Hepatic stellate cell (primary cell): ENCODE data around the gene TAAR8.
"Not testable (repeated sequence)": the region's sequence is repeated elsewhere in the genome, so short reads cannot be mapped to it uniquely, and the experiment has no call there.

Source experiments
- DNase-seq: peaks from one replicate; pipeline ENCODE4 v3.0.0; 2011; ENCODE audit warnings: low spot score

TAAR8 gene

GRCh38 chr6:132552372-132552771 is at the start of gene TAAR8:
Gene TAAR8, plus strand, starts transcription at chr6:132552672. Its CDS starts 21 bp downstream, at chr6:132552693.
- no peak for DNase-seq

- DNase-seq = no peak
Observed at GRCh38 chr6:132504757-132505156, 47.7 kb upstream of the TAAR8 start.

GRCh38 chr6:132505158-132505557 is 47.3 kb upstream of the TAAR8 start:
- no peak for DNase-seq

DNA sequence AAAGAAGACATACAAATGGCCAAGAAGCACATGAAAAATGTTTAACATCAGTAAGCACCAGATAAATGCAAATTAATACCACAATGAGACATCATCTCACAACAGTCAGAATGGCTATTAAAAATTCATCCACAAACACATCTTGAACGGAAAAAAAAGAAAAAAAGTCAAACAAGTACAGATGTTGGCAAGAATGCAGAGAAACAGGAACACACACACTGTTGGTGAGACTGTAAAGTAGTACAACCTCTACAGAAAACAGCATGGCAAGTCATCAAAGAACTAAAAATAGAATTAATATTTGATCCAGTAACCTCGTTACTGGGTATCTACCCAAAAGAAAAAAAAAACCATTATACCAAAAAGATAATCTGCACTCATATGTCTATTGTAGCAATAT is 46.0 kb upstream of the TAAR8 start:
- no peak for DNase-seq

GRCh38 chr6:132506869-132507808 is 45.3 kb upstream of the TAAR8 start:
- DNase-seq = no peak

DNA sequence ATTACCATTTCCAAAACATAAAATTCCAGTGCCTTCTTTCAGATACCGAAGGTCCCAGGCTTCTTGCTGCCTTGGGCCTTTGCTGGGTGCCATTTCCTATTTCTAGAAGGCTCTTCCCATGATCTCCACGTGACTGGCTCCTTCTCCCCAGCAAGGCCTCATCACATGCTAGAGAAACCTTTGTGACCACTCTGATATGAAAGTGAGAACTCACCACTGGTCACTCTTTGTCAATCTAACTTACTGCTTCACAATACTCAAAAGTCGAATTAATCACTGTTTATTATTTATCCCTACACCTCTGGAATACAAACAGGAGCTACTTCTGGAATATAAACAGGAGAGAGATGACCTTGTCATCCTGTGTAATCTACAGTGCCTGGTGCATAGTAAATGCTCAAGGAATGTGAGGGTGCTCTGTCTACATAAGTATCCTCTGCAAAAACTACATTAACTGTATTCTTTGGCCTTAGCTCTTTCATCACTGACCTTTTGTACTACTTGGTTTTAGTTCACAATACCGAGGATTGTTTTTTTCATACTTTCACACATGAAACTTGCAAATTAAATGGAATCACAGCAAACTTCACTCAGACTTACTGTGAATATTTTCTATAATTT is 41.2 kb upstream of the TAAR8 start:
- no peak for DNase-seq

DNA sequence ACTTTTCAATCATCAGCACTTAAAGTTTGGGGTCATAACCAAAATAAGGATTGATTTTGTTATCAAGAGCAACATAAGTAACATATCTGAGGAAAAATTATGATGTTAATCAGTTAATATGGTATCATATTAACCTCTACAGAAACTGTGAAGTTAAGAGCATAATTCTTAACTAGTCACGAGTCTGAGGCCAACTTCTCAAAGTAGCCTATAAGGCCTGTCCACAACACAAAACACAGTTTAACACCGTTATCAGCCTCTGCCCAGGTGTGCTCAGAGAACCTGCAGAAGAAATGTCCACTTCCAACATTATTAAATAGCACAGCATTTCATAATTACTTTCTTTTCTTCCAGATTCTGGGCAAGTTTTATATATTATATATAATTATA is 40.6 kb upstream of the TAAR8 start:
- DNase-seq = no peak

- no peak for DNase-seq
Observed at GRCh38 chr6:132512342-132512637, 40.2 kb upstream of the TAAR8 start.

GRCh38 chr6:132512638-132513632 is 39.5 kb upstream of the TAAR8 start, which contains the start of gene STX7:
Gene STX7, minus strand, starts transcription at chr6:132513116. Its CDS starts 9,586 bp downstream, at chr6:132503530.
- peak; percentile 94 for DNase-seq

GRCh38 chr6:132513831-132514545 is 38.5 kb upstream of the TAAR8 start:
- DNase-seq = no peak

GRCh38 chr6:132515386-132515785 is 37.1 kb upstream of the TAAR8 start:
- no peak for DNase-seq

GRCh38 chr6:132520953-132521352 is 31.5 kb upstream of the TAAR8 start:
- DNase-seq = no peak

GRCh38 chr6:132524646-132525045 is 27.8 kb upstream of the TAAR8 start:
- DNase-seq = no peak

DNA sequence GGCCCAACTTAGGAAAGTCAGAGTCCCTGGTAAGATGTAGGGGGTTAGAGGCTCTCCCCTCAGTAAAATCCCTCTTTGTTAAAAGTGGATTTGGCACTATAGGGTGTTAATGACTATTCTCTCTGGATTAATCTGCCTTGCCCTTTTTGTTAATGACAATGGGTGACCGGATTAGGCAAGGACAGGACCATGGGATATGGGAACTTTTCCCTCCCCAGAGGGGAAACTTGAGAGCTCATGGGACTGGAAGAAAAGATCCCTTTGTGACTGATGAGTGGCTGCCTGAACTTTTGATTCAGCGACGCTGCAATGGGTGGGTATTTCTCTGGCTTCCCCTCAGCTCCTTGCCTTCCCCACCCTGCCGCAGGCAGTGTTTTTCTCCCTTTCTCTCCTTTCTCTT is 26.6 kb upstream of the TAAR8 start:
- DNase-seq = no peak

- no peak for DNase-seq
Observed at GRCh38 chr6:132526461-132526860, 26.0 kb upstream of the TAAR8 start.

- DNase-seq = no peak
Observed at GRCh38 chr6:132527791-132528190, 24.7 kb upstream of the TAAR8 start.

- DNase-seq = no peak
Observed at GRCh38 chr6:132530293-132530974, 22.0 kb upstream of the TAAR8 start.

- DNase-seq = not testable (repeated sequence)
Observed at GRCh38 chr6:132534546-132534945, 17.9 kb upstream of the TAAR8 start.

- DNase-seq = no peak
Observed at GRCh38 chr6:132537145-132537544, 15.3 kb upstream of the TAAR8 start.

GRCh38 chr6:132537977-132538376 is 14.5 kb upstream of the TAAR8 start, which contains the start of gene TAAR9:
Gene TAAR9, plus strand, starts transcription at chr6:132538277. Its CDS starts 13 bp downstream, at chr6:132538290.
- no peak for DNase-seq

DNA sequence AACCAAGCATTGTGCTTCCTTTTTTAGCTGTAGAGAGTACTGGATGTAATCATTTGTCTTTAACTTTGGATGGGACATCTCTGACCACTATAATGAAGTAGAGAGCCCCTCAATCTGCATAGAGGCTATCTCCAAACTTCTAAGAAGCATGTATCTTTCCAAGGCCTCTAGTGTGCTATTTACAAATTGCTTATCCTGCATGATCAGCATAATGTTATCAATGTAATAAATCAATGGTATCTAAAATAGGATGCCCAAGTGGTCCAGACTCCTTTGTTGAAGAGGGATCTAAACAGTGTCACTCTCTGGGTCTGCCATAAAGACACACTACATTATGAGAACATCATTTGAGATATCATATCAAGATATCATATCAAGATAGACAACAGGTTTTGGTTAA is 7.6 kb upstream of the TAAR8 start:
- DNase-seq = no peak
